GM12872 (cell line): ENCODE results near the gene AWAT2.

Experiments used
- TF ChIP-seq, protein P1 (sequence below): IDR thresholded peaks from 3 replicates; pipeline ENCODE4 v1.5.1; 2011; ENCODE audit warnings: low read depth, mild to moderate bottlenecking, low read length, moderate library complexity; ENCODE audit not compliant: insufficient read depth

The AWAT2 gene

DNA sequence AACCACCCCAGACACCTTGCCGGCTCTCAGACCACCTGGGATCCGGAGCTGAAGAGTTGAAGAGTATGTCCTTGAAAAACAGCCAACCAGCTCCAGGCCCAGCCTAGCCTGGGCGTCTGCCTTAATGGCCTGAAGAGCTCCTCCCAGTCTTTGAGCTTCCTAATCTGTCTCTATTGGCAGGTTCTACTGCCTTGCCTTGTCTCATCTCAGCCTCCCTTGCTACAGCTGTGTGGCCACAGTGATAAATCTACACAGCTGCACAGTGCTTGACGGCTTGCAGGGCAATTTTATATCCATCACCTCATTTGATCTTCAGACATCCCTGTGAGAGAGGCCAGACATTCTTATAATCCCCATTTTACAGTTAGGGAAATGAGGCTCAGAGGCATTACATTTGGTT is 19.9 kb downstream of the AWAT2 start:
- TF ChIP-seq, protein P1, sequence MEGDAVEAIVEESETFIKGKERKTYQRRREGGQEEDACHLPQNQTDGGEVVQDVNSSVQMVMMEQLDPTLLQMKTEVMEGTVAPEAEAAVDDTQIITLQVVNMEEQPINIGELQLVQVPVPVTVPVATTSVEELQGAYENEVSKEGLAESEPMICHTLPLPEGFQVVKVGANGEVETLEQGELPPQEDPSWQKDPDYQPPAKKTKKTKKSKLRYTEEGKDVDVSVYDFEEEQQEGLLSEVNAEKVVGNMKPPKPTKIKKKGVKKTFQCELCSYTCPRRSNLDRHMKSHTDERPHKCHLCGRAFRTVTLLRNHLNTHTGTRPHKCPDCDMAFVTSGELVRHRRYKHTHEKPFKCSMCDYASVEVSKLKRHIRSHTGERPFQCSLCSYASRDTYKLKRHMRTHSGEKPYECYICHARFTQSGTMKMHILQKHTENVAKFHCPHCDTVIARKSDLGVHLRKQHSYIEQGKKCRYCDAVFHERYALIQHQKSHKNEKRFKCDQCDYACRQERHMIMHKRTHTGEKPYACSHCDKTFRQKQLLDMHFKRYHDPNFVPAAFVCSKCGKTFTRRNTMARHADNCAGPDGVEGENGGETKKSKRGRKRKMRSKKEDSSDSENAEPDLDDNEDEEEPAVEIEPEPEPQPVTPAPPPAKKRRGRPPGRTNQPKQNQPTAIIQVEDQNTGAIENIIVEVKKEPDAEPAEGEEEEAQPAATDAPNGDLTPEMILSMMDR, result no peak

DNA sequence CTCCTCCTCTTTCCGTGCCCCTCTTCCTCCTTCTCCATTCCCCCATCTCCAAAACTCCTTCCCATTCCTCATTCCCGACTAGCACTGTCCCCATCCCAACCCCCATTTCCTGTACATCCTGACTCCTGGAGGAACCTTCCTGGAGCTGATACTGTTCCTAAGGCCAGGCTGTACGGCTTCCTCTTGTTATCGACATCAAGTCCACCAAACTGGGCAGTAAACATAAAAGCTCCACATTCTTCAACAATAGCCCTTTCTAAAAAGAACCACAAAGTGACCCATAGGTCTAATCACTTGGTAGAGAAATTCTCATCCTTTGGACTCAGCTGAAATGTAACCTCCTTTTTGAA is 22.9 kb downstream of the AWAT2 start:
- TF ChIP-seq, protein P1, result no peak

DNA sequence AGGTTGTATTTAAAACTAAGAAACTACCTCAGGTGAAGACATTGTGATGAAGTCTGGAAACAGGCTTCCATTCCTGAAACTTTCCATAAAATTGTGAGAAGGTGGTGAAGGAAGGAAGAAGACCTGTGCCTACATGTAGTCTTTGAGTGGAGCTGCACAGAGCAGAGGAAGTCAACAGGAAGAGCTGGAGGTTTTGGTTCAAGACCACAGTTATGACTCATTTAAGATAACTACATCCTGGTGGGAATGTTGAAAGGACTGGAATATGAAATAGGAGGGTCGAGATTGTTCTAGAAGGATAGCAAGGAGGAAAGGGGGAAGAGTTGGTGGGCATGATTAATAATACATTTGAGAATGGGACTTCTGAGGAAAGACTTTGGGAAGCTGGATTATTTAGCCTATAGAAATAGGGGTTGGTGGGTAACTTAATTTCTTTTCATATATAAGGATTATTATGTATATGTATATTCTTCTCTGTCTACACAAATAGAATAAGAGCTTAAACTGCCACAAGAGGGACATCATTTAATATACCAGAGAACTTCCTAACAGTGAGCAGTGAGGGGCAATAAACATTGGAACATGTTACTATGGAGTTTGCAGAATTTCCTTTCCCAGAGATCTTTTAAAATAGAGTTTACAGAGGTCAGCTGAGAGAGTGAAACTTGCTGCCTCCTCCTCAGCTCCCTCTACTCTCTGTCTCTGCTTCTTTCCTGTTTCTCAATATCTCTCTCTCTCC is 23.5 kb downstream of the AWAT2 start:
- TF ChIP-seq, protein P1, result no peak

DNA sequence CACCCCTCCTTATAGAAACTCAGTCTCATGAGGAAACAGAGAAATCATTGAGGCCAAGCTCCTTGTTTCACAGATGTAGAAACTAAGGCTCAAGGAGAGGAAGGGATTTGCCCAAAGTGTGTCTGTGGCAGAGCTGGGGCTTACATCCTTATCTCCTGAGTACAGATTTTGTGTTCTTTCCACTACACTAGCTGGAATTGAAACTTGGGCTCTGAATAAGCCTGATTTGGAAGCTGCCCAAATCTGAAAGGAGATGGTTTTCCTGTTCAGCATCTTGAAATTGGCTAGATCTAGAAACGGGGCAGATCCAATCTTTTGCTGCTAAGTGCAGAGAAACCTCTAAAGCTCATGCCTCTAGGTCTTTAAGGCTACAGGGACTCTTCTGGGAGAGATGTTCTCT is 24.3 kb downstream of the AWAT2 start:
- TF ChIP-seq, protein P1, result no peak

DNA sequence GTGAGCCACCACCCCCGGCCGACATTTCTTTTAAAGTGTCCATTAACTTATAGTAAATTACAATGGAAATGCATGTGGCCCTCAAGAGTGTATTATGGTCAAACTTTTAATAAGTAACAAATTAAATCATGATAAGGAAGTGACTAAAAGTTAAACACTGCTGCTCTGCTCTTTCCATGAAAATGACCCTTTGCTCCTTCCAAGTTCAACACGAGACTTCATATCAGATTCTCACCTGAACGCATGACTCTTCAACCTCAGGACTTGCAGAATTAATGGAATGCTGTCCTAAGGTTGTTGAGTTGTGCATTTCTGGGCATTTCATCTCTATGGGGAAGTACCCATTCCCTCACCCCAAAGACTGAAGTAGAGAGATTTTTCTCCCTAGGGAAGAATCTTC is 27.1 kb downstream of the AWAT2 start:
- TF ChIP-seq, protein P1, result no peak

DNA sequence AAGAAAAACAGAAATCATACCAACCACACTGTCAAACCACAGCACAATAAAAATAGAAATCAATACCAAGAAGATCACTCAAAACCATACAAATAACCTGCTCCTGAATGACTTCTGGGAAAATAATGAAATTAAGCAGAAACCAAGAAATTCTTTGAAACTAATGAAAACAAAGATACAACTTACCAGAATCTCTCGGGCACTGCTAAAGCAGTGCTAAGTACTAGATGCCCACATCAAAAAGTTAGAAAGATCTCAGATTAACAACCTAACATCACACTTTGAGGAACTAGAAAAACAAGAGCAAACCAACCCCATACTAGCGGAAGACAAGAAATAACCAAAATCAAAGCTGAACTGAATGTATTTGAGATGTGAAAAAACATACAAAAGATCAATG is 33.2 kb downstream of the AWAT2 start:
- TF ChIP-seq, protein P1, result no peak

DNA sequence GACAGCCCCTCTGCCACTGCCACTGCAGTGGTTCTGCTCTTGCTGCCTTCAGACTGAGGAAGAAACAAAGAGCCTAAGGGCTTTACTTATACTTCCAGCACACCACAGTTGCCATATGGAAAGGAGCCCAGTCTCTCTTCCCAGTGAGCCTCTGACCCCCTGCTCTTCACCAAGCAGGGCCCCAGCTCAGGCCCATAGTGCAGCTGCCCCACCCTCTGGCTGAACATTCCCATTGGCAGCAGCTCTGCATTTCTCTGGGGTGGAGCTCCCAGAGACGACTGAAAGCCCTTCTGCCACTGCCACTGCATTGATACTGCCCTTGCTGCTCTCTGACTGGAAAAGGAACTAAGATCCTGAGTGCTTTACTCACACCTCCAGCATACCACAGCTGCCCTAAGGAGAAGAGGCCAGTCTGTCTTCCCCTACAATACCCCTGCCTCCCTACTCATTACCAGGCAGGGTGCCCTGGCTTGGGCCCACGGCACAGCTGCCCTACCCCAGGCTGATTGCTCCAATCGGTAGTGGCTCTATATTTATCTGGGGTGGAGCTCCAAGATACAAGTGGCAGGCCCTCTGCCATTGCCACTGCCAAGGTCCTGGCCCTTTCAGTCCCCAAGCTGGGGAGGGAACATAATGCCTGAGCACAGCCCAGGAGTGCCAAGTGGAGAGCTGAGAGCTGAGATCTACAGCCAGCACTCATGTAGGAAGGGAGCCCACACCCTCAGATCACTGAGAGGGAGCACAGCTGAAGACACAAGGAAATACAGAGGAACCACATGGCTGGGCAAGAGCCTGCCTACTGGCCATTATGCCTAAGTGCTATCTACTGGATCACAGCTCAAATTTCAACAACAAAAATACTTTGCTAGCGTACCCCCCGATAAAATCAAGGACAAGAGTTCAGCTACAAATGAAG is 36.0 kb downstream of the AWAT2 start:
- TF ChIP-seq, protein P1, result no peak
